ENCODE measurements around the gene SLC10A7.

SLC10A7 gene

GRCh38 chr4:146207410-146207809, 314.3 kb downstream of the SLC10A7 start:
- H3K27ac ChIP-seq, result no peak overlapping the region
- CTCF ChIA-PET, result interaction anchor here (0.8 kb wide), 1 partner anchor 331 kb away, joined by 3 read pairs; no protein-coding TSS in a partner anchor
- POLR2A ChIA-PET (ENCODE audit: low non-redundant PET), result no interaction called here
- no peak for TF ChIP-seq CTCF (conservative IDR thresholded peaks at IDR 0.05; ENCODE audit: low read depth)
- DNase-seq (ENCODE audit: low spot score), result no peak
